Activated naive CD4-positive, alpha-beta T cell treated with anti-CD3 and anti-CD28 coated beads, Interleukin-2, amount 50 U/mL, for 16 hours (primary cell): Measurements from ENCODE around the gene UQCC5.

Source experiments
- DNase-seq: peaks from one replicate; pipeline ENCODE4 v3.0.0-alpha.2; 2020

UQCC5 gene

DNA sequence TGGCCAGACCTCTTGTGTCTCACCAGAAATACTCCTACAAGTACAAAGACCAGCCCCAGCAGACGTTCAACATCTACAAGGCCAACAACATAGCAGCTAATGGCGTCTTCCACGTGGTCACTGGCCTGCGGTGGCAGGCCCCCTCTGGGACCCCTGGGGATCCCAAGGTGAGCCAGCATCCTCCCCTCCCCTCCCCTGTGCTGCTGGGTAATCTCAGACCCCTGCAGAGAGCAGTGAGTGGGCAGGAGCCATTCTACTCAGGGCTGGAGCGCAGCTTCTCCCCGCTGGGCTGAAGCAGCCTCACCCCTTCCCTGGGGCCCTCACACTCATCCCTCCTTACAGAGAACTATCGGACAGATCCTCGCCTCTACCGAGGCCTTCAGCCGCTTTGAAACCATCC lies 31.4 kb upstream of the UQCC5 start:
- no peak for DNase-seq

DNA sequence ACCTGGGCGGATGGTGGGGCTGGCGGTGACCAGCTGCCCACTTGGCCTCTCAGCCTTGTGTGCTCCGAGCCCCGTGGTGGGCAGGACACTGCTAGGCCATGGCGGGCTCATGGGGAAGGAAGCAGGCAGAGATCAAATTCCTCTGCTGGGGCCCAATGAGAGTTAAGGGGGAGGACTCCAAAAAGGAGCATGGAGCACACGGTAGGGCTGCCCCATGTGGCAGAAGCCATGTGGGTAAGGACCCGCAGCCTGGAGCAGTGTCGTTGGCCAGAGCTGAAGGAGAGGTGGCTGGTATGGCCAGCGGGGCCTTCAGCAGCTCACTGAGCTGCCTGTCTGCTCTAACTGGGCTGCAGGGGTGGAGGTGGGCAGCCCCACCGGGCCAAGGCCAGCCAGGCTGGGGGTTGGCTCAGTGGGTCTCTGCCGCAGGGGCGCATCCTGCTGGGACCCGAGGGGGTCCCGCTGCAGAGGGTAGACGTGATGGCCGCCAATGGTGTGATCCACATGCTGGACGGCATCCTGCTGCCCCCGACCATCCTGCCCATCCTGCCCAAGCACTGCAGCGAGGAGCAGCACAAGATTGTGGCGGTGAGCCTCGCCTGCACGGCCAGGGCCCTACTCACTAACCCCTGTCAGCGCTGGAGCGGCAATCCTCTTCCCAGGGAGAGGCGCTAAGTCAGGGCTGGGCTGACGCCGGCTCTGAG lies 30.0 kb upstream of the UQCC5 start:
- DNase-seq: no peak

DNA sequence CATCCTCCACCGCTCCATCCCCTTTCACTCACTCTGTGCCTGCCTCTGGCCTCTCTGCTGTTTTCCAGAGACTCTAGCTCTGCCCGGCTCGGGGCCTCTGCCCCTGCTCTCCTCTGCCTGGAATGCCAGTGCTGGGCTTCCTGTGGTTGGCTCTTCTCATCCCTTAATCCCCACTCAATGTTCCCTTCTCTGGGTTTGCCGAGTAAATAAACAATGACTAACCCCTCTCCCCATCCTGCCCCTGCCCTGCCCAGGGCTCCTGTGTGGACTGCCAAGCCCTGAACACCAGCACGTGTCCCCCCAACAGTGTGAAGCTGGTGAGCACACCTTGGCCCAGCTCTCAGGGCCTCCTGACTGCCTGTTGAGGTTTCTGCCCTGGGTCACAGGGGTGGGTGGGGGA lies 29.0 kb upstream of the UQCC5 start:
- no peak for DNase-seq

DNA sequence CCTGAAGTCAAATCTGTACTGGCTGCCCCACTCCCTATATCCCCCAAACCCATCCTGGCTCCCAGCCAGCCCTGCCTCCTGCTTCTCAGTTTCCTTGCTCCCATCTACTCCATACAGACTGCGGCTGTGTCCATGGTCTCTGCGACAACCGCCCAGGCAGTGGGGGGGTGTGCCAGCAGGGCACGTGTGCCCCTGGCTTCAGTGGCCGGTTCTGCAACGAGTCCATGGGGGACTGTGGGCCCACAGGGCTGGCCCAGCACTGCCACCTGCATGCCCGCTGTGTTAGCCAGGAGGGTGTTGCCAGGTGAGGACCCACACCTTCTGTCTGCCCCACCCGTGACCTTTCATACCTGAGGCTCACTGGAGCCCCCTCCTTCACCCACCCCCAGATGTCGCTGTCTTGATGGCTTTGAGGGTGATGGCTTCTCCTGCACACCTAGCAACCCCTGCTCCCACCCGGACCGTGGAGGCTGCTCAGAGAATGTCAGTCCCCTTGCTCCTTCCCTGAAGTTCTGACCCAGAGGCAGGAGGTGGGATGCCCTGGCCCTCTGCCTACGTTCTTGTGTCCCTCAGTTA lies 26.6 kb upstream of the UQCC5 start:
- DNase-seq: no peak

DNA sequence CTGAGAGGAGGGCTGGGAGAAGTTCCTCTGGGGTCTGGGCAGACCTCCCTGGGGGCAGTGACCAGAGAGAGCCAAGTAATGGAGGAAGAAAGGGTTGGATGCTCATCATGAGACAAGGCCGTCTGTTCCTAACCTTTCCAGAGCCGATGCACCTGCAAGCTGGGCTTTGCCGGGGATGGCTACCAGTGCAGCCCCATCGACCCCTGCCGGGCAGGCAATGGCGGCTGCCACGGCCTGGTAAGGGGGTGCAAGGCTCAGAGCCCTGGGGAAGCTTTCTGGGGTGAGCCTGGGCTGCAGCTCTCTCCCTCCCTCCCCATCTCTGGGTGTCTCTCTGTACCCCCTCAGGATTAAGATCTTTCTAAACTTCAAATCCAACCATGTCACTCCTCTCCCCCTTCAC lies 24.9 kb upstream of the UQCC5 start:
- DNase-seq: no peak

DNA sequence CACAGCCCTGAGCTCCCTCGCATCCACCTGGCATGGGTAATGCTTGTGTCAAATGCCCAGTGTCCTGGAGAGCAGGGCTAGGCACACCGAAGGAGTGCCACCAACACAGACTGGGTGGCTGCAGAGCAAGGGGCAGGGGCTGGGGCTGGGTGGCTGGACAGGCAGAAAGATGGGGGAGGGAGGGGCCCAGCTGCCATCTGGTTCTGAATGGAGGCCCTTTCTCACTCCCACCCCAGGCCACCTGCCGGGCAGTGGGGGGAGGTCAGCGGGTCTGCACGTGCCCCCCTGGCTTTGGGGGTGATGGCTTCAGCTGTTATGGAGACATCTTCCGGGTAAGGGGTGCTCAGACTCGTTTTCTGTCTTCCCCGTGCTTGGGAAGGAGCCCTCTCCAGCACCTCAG lies 24.3 kb upstream of the UQCC5 start:
- DNase-seq: no peak

DNA sequence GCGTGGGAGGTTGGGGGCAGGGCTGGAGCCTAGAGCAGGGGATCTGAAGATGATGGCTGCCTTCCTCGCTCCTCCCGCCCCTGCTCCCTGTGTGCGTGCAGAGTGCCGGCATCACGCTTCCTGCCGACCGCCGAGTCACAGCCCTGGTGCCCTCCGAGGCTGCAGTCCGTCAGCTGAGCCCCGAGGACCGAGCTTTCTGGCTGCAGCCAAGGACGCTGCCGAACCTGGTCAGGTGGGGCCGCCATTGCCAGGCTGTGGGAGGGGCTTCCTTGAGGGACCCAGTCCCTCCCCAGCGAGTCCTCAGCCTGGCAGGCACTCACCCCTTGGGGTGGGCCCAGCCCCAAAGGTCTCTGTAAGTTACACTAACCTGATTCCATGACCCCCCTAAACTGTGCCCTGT lies 23.7 kb upstream of the UQCC5 start:
- no peak for DNase-seq

DNA sequence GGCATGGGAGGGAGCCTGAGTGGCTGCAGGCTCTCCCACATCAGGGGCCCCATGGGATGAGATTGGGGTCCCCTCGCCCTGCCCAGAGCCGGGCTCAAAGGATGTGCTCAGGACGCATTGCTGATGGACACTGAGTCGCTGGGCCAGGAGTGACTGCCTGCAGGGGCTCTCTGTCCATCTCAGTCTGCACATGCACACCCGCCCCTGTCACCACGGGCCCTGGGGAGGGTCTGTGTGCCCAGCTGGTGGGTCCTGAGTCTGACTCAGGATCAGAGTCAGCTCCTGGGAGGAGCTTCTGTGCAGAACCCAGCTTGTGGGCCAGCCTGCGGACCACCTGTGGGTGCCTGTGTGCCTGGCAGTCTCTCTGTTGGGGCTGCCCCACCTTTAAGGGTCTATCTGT lies 23.1 kb upstream of the UQCC5 start:
- DNase-seq: no peak

DNA sequence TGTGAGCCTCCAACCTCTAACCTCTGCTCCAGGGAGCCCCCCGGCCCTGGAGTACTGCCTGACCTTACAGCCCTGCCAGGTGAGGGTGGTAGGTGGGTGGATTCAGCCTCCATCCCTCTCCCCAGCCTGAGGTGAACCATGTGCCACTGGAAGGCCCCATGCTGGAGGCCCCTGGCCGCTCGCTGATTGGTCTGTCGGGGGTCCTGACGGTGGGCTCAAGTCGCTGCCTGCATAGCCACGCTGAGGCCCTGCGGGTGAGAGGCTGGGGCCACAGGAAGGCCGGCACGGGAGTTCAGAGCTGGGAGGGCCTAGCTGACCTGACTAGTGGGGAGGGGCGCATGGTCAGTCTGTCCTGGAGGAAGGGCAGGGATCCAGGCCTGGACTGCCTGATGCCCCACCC lies 21.8 kb upstream of the UQCC5 start:
- no peak for DNase-seq

DNA sequence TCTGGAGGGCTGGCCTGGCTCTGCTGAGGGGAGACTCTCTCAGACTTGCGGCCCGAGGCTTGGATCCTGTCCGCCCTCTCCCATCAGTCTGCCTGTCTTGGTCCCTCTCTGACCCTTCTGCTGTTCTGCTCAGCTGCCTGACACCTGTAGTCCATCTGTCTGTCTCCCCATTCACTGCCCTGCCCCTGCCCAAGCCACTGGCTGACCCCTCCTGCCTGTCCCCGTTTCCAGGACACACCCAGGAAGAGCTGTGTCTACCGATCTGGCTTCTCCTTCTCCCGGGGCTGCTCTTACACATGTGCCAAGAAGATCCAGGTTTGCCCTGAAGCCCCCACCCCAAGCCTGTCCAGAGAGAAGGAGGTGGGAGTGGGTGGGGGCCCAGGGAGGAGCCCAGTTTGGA lies 21.2 kb upstream of the UQCC5 start:
- no peak for DNase-seq

DNA sequence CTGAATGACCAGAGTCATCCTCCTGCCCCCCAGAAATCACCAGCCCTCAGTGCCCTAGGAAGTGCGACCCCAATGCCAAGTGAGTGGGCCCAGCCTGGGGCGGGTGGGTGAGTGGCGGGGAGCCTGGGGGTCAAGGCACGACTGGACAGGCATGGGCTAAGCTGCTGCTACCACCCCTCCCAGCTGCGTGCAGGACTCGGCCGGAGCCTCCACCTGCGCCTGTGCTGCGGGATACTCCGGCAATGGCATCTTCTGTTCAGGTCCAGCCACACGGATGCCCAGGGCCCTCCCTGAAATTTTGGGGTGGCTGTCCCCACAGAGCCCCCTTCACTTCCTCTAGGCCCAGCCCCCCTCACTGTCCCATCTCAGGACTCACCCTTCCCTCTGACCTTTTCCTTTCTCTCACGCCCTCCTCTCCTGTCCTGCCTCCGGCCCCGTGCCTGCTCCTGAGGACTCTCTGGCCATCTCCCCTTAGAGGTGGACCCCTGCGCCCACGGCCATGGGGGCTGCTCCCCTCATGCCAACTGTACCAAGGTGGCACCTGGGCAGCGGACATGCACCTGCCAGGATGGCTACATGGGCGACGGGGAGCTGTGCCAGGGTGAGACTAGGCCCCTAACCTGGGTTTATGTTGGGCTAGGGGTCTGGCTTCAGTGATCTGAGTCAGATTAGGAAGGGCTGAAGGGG lies 19.8 kb upstream of the UQCC5 start:
- DNase-seq: no peak

DNA sequence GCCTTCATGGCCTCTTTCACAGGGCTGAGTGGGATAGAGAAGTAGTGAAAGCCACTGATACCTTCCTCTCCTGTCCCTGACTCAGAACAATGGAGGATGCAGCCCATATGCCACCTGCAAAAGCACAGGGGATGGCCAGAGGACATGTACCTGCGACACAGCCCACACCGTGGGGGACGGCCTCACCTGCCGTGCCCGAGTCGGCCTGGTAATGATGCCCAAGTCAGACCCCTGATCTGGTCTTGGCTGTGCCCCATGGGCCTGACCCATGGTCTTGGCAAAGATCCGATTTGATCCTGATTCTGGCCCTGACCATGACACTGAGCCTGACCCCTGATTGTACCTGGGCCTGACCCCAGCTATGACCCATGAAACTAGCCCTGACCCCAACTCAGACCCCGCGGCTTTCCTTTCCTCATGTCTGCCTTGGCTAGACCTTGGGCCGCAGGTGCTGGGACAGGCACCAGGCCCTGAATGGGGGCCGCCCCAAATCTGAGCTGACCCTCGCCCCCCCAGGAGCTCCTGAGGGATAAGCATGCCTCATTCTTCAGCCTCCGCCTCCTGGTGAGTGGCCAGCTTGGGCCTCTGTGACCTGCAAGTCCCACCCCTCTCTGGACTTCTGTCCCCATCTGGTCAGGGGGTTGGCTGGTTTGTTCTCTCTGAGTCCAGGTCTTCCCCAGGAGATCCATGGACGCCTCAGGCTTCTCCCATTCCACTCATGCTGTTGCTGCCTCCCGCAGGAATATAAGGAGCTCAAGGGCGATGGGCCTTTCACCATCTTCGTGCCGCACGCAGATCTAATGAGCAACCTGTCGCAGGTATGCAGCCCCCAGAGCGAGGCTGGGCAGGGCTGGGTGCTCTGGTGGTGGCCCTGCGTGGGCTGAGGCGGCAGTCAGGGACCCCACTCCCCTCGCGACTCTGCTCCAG lies 18.3 kb upstream of the UQCC5 start:
- DNase-seq: no peak

DNA sequence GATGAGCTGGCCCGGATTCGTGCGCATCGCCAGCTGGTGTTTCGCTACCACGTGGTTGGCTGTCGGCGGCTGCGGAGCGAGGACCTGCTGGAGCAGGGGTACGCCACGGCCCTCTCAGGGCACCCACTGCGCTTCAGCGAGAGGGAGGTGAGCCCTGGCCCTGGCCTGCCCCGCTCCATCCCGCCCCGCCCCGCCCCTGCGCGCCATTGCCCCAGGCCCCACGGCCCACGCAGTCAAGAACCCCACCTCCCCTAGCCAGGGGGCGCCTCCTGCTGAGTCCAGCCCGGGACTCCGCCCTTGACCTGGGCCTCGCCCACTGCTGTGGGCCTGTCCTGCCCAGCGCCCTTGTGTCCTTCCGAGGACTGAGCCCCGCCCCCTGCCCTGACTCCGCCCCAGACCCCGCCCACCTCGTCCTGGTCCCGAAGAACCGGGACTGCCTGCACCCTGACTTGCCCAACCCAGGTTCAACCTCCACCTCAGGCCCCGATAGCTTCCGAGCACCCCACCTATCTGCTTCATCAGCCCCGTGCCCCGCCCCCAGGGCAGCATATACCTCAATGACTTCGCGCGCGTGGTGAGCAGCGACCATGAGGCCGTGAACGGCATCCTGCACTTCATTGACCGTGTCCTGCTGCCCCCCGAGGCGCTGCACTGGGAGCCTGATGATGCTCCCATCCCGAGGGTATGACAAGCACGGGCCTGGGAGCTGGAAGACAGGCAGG lies 17.5 kb upstream of the UQCC5 start:
- no peak for DNase-seq

DNA sequence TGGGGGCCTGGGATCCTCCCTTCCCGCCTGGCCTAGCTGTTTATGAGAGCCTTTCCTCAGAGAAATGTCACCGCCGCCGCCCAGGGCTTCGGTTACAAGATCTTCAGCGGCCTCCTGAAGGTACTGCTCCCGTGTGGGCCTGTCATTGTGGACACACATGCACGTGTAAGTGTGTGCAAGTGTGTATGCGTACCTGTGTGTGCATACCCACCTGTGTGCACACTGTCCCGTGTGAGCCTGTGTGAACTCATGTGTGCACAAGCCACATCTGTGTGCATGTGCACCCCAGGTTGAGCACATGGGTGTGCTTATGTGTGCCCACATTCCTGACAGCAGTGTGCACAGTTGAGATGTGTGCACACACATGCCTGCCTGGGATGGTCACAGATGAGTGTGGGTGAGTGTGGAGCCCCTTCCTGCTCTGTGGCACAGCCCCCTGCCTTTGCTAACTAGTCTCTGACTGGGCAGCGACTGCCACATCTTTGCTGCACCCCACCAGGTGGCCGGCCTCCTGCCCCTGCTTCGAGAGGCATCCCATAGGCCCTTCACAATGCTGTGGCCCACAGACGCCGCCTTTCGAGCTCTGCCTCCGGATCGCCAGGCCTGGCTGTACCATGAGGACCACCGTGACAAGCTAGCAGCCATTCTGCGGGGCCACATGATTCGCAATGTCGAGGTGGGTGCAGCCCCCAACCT lies 16.8 kb upstream of the UQCC5 start:
- DNase-seq: no peak

DNA sequence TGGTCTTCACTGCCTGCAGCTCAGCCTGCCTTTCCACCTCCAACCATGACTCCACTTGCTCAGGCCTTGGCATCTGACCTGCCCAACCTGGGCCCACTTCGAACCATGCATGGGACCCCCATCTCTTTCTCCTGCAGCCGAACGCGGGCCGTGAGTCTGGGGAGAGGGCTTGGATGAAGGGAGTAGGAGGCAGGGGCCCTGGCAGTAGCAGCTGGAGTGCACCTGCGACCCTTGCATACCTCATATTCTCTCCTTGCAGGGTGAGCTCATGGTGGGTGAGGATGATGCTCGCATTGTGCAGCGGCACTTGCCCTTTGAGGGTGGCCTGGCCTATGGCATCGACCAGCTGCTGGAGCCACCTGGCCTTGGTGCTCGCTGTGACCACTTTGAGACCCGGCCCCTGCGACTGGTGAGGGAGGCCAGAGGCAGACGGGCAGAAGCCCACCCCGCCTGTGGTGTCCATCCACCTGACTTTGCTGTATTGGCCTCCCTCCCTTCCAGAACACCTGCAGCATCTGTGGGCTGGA lies 16.2 kb upstream of the UQCC5 start:
- DNase-seq: no peak

DNA sequence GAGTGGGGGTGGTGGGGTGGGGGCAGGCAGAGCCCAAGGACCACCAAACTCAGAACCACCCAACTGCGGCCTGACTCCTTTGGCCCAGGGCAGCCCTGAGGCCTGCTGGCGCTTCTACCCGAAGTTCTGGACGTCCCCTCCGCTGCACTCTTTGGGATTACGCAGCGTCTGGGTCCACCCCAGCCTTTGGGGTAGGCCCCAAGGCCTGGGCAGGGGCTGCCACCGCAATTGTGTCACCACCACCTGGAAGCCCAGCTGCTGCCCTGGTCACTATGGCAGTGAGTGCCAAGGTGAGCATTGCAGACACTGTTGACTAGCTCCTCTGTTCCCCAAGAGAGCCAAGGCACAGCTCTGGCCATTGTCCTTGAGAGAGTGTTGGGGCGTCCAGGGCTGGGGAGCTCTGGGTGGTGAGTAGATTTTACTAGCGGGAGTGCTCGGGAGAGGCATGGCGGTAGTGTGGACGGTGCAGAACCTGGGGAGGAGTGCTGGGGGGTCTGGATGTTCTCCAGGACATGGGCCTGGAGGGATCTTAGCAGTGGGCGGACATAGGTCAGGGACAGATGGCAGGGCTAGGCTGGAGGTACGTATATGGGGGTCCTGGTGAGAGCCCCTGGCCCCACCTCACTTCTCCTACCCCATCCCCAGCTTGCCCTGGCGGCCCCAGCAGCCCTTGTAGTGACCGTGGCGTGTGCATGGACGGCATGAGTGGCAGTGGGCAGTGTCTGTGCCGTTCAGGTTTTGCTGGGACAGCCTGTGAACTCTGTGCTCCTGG lies 15.5 kb upstream of the UQCC5 start:
- DNase-seq: no peak

DNA sequence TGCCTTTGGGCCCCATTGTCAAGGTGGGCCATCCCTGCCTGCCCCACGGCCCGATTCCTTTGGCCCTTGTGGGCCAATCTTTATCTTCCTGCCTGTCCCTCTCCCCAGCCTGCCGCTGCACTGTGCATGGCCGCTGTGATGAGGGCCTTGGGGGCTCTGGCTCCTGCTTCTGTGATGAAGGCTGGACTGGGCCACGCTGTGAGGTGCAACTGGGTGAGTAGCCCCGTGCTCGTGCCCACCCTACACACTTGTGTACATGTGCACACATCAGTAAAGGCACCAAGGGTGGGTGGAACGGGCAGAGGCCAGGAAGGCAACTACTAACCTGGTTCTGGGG lies 14.9 kb upstream of the UQCC5 start:
- no peak for DNase-seq

DNA sequence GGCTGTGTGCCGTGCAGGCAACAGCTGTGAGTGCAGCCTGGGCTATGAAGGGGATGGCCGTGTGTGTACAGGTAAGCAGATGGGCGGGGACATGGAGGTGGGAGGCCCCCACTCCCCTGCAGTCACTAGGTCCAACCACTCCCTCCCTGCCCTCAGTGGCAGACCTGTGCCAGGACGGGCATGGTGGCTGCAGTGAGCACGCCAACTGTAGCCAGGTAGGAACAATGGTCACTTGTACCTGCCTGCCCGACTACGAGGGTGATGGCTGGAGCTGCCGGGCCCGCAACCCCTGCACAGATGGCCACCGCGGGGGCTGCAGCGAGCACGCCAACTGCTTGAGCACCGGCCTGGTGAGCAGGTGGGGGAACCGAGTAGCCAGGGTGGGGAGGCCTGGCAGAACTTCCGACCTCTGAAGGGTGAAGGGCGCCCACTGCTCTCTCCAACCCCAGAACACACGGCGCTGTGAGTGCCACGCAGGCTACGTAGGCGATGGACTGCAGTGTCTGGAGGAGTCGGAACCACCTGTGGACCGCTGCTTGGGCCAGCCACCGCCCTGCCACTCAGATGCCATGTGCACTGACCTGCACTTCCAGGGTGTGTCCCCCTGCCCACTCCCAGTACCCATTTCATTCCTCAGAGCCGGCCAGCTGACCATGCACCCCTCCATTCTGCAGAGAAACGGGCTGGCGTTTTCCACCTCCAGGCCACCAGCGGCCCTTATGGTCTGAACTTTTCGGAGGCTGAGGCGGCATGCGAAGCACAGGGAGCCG lies 14.3 kb upstream of the UQCC5 start:
- no peak for DNase-seq

DNA sequence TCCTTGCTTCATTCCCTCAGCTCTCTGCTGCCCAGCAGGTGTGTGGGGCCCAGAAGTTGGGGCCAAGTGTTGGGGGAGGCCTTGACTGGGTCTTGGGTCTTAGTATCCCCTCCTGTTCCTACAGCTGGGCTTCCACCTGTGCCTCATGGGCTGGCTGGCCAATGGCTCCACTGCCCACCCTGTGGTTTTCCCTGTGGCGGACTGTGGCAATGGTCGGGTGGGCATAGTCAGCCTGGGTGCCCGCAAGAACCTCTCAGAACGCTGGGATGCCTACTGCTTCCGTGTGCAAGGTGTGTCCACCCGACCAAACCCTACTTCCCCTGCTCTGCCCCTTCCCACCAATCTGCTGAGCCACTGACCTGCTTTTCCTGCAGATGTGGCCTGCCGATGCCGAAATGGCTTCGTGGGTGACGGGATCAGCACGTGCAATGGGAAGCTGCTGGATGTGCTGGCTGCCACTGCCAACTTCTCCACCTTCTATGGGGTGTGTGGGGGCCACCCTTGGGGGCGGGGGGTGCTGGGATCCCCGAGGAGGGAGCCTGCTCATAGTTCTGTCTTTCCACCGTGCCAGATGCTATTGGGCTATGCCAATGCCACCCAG lies 13.7 kb upstream of the UQCC5 start:
- DNase-seq: no peak
